HCT116 (cell line): ENCODE data around the gene CHRD. TPM values are rescaled to one million over a fixed set of nuclear protein-coding genes. Genes with fewer than 3 reads are reported as not detected.

Experiments
- ATAC-seq: fragments of 200-7000 bp; cut with Tn5 transposase; 2 replicates; pipeline ENCODE4 v1.9.1; 2020; ENCODE audit warnings: mild to moderate bottlenecking, moderate library complexity
- BruUV-seq: library from RNA; stranded (reverse); fragments of 400-500 nt; replicated peaks from 2 replicates; lab custom pipeline; 2021; lab: Mats Ljungman, UMichigan
- CTCF ChIA-PET: fragments of 300-600 bp; sonication (Branson Sonifier 250); formaldehyde crosslinking; loops from one replicate; lab custom pipeline; 2021; ENCODE audit warnings: antibody characterized with exemption; lab: Charles Lee
- POLR2A ChIA-PET: fragments of 300-600, 350-600 bp; sonication (Branson Sonifier 250); formaldehyde crosslinking; loops from one replicate; lab custom pipeline; 2021; ENCODE audit warnings: antibody characterized with exemption; lab: Charles Lee
- RAD21 ChIA-PET, 2 experiments: fragments of 300-600 bp; sonication (Branson Sonifier 250); formaldehyde crosslinking; loops; one replicate each; lab custom pipeline; 2023; ENCODE audit warnings: low total read pairs in 2 of 2; ENCODE audit not compliant: uncharacterized antibody in 2 of 2, unreplicated experiment in 2 of 2, low non-redundant PET in 1 of 2; lab: Charles Lee
- DNase-seq: peaks from one replicate; pipeline ENCODE4 v3.0.0-alpha.2; 2010; ENCODE audit warnings: low read depth, low spot score
- H2AFZ ChIP-seq: fragments of 200-600 bp; shearing (Covaris generic), sonication (generic); 2 replicates; pipeline ENCODE4 v1.6.1; 2017; ENCODE audit warnings: low read depth, mixed run types, mixed read lengths, antibody characterized with exemption, low read length; ENCODE audit not compliant: poor library complexity, severe bottlenecking
- H3K27ac ChIP-seq: 2 replicates; pipeline ENCODE4 v1.5.1; 2012; ENCODE audit warnings: low read depth, low read length
- H3K27me3 ChIP-seq: fragments of 200-600 bp; sonication (generic); 2 replicates; pipeline ENCODE4 v1.6.1; 2016; ENCODE audit warnings: mixed run types, low read length, mixed read lengths; ENCODE audit not compliant: insufficient read depth
- H3K36me3 ChIP-seq, 2 experiments: fragments of 200-500 bp in 1 of 2; fragments of 200-600 bp in 1 of 2; sonication (Bioruptor generic) in 1 of 2; sonication (generic) in 1 of 2; 2 replicates each; pipeline versions ENCODE4 v1.5.1 to v1.6.1; 2014 to 2016; ENCODE audit warnings: low read length in 2 of 2, inconsistent platforms in 1 of 2, mixed read lengths in 1 of 2, mixed run types in 1 of 2; ENCODE audit not compliant: insufficient read depth in 2 of 2, control insufficient read depth in 1 of 2
- H3K4me1 ChIP-seq, 2 experiments: fragments of 200-600 bp in 1 of 2; sonication (generic) in 1 of 2; 2 replicates each; pipeline versions ENCODE4 v1.5.1 to v1.6.1; 2012 to 2017; ENCODE audit warnings: low read length in 2 of 2, inconsistent platforms in 1 of 2, mild to moderate bottlenecking in 1 of 2, mixed read lengths in 1 of 2, mixed run types in 1 of 2, moderate library complexity in 1 of 2; ENCODE audit not compliant: insufficient read depth in 2 of 2, control insufficient read depth in 1 of 2
- H3K4me2 ChIP-seq: fragments of 200-600 bp; sonication (generic); 2 replicates; pipeline ENCODE4 v1.6.1; 2017; ENCODE audit warnings: mixed run types, low read length, mixed read lengths
- H3K4me3 ChIP-seq, 2 experiments: fragments of 200-600 bp in 1 of 2; sonication (generic) in 1 of 2; replicated peaks in 1 of 2; 2 replicates each; pipeline ENCODE4 v1.5.1; 2011 to 2016; ENCODE audit warnings: low read length in 2 of 2, control low read depth in 1 of 2, low read depth in 1 of 2, mild to moderate bottlenecking in 1 of 2, mixed read lengths in 1 of 2, mixed run types in 1 of 2
- H3K79me2 ChIP-seq: fragments of 200-600 bp; sonication (generic); 2 replicates; pipeline ENCODE4 v1.6.1; 2017; ENCODE audit warnings: mild to moderate bottlenecking, mixed run types, low read length, moderate library complexity, mixed read lengths; ENCODE audit not compliant: insufficient read depth
- H3K9ac ChIP-seq: fragments of 200-600 bp; sonication (generic); 2 replicates; pipeline ENCODE4 v1.6.1; 2016; ENCODE audit warnings: low read length, mixed read lengths
- H3K9me2 ChIP-seq: fragments of 200-600 bp; sonication (generic), shearing (Covaris generic); 2 replicates; pipeline ENCODE4 v1.6.1; 2017; ENCODE audit warnings: mixed run types, mild to moderate bottlenecking, moderate library complexity; ENCODE audit not compliant: insufficient read depth
- H3K9me3 ChIP-seq, 2 experiments: fragments of 200-500 bp in 1 of 2; fragments of 200-600 bp in 1 of 2; sonication (Bioruptor generic) in 1 of 2; sonication (generic) in 1 of 2; 2 replicates each; pipeline ENCODE4 v1.6.1; 2014 to 2017; ENCODE audit warnings: low read length in 2 of 2, mixed read lengths in 2 of 2, inconsistent platforms in 1 of 2, low read depth in 1 of 2, mild to moderate bottlenecking in 1 of 2, mixed run types in 1 of 2, moderate library complexity in 1 of 2; ENCODE audit not compliant: control insufficient read depth in 1 of 2, insufficient read depth in 1 of 2
- H4K20me1 ChIP-seq: fragments of 200-600 bp; sonication (generic), shearing (Covaris generic); 2 replicates; pipeline ENCODE4 v1.6.1; 2017; ENCODE audit warnings: mixed run types, mild to moderate bottlenecking, moderate library complexity; ENCODE audit not compliant: insufficient read depth
- CTCF ChIP-seq, 3 experiments: fragments of 200-600 bp in 1 of 3; sonication (generic) in 1 of 3; IDR thresholded peaks in 2 of 3; conservative IDR thresholded peaks in 1 of 3; 2 replicates each; pipeline ENCODE4 v1.5.1; 2012 to 2017; ENCODE audit warnings: low read depth in 2 of 3, low read length in 2 of 3, antibody characterized with exemption in 1 of 3, borderline replicate concordance in 1 of 3, control low read depth in 1 of 3, mild to moderate bottlenecking in 1 of 3, mixed read lengths in 1 of 3, mixed run types in 1 of 3, moderate library complexity in 1 of 3; ENCODE audit not compliant: insufficient read depth in 1 of 3
- EGR1 ChIP-seq: IDR thresholded peaks from 2 replicates; pipeline ENCODE4 v1.6.1; 2012; ENCODE audit warnings: low read depth
- ELF1 ChIP-seq: IDR thresholded peaks from 2 replicates; pipeline ENCODE4 v1.6.1; 2012; ENCODE audit warnings: low read depth, borderline replicate concordance
- JUND ChIP-seq: IDR thresholded peaks from 2 replicates; pipeline ENCODE4 v1.6.1; 2012
- SIN3A ChIP-seq: IDR thresholded peaks from 2 replicates; pipeline ENCODE4 v1.6.1; 2012; ENCODE audit warnings: low read depth
- ZFX ChIP-seq: fragments of 450-650 bp; IDR thresholded peaks from 2 replicates; pipeline ENCODE4 v1.6.1; 2017
- ZNF274 ChIP-seq: fragments of 200-500 bp; sonication (Bioruptor generic); IDR thresholded peaks from 2 replicates; pipeline ENCODE4 v1.6.1; 2014; ENCODE audit warnings: mild to moderate bottlenecking, low read depth, low read length, inconsistent platforms
- intact Hi-C: fragments of 100-400 bp; cut with micrococcal nuclease; formaldehyde crosslinking; loops from 2 replicates; pipeline ENCODE4 v1.10.0; 2022
- total RNA-seq: library from RNA; stranded (reverse); gene quantifications from one replicate; pipeline ENCODE4 v1.2.1, GENCODE V29; 2021; ENCODE audit not compliant: unreplicated experiment
- TF ChIP-seq, protein P1 (sequence below): IDR thresholded peaks from 2 replicates; pipeline ENCODE4 v1.6.1; 2012

The CHRD gene
- total RNA-seq, 1 experiment from 2014 or later: 8.0 TPM

DNA sequence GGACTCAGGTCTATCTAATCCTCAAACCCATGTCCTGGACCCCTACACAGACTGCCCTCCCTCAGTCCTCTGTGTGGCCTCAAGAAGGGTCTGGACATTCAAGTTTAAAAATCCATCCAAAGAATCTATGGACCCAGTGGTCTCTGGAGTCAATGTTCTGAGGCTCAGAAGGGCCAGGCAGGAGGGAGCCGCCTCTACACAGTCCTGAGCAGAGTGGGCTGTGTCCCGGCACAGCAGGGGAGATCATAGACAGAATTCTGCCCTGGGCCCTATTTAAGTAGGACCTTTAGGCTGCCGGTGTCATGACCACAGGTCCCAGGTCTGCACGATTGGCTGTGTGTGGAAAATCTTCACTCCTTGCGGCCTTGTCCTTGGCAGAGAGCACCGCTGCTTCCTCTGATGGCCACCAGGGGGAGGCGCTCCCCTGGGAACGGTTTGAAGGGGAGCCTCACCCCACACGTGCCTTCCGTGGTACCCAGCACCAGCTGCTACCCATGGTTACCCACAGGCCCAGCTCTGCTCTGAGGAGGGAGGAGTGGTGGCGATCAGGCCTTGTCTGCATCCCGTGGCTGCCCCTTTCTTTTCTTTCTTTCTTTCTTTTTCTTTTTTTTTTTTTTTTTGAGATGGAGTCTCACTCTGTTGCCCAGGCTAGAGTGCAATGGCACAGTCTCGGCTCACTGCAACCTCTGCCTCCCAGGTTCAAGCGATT, 37.9 kb downstream of the CHRD start (continued):
- TF ChIP-seq, protein P1, sequence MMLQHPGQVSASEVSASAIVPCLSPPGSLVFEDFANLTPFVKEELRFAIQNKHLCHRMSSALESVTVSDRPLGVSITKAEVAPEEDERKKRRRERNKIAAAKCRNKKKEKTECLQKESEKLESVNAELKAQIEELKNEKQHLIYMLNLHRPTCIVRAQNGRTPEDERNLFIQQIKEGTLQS: no peak
- TF ChIP-seq ELF1 (no peak), ZFX (peak; percentile 20; the same call in 1 of the 2 replicates), ZNF274 (no peak), JUND (no peak)
- TF ChIP-seq, all 23 proteins: peak for 6

- H3K9ac ChIP-seq: no peak overlapping the region
- no peaks in the 10 kb centered on the region for H3K79me2 ChIP-seq
- ChIA-PET CTCF (interaction anchor here (1.3 to 1.7 kb wide), 2 partner anchors 48 to 125 kb away, joined by 3 to 6 read pairs; no protein-coding TSS in a partner anchor), RAD21 (no interaction called here), POLR2A (no interaction called here)
- intact Hi-C loops: loop anchor here (2.0 kb wide), 2 partner anchors 48 to 50 kb away; no protein-coding TSS in a partner anchor
- no peak overlapping the region for H3K4me2 ChIP-seq
- DNase-seq (no peak), ATAC-seq (no peak)
- H4K20me1 ChIP-seq: no peaks in the 10 kb centered on the region
- no peaks in the 10 kb centered on the region for H3K36me3 ChIP-seq
- H3K9me2 ChIP-seq: no peaks in the 10 kb centered on the region
- no peaks in the 10 kb centered on the region for H3K27me3 ChIP-seq
- no peak for TF ChIP-seq CTCF (IDR thresholded peaks at IDR 0.05 in 2 of 3, conservative IDR thresholded peaks at IDR 0.05 in 1 of 3; ENCODE audit: borderline replicate concordance in 1 of 3, insufficient read depth in 1 of 3, low read depth in 2 of 3, low read length in 2 of 3)
- TF ChIP-seq SIN3A: no peak
- TF ChIP-seq EGR1: no peak
- no peak overlapping the region for H2AFZ ChIP-seq
- no peaks in the 10 kb centered on the region for H3K4me1 ChIP-seq
- H3K4me3 ChIP-seq: no peak overlapping the region
- H3K27ac ChIP-seq: no peak overlapping the region
- H3K9me3 ChIP-seq: no peaks in the 10 kb centered on the region
- BruUV-seq: no TSS peak
Observed at GRCh38 chr3:184419171-184419570, 39.3 kb downstream of the CHRD start.
